ENCODE measurements around the gene SPATA17.

The SPATA17 gene

DNA sequence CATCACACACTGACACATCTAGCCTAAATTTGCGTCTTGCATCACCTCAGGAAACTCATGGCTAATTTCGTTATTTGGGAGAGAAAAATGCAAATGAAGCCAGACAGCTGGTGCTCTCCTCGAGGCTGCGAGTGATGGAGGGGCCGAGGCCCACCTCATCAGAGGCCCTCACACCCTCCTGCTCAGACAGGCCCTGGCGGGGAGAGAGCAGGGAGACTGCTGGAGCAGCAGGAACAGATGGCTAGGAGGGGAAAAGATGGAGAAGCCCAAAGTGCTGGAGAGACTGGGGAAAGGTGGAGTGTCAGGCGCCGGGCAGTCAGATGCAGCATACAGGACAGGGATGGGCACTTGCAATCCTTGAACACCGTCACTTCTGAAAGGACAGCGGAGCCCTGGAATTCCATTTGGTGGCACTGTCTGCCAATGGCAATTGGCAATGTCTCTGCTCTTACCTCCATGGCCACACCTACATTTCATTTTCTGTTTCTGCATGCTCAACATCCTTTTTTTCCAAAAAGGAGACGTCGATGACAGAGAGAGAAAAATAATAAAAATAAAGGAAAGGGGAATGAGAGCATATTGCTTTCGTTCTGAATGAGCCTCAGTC, 286.2 kb downstream of the SPATA17 start:
- no peak for DNase-seq

DNA sequence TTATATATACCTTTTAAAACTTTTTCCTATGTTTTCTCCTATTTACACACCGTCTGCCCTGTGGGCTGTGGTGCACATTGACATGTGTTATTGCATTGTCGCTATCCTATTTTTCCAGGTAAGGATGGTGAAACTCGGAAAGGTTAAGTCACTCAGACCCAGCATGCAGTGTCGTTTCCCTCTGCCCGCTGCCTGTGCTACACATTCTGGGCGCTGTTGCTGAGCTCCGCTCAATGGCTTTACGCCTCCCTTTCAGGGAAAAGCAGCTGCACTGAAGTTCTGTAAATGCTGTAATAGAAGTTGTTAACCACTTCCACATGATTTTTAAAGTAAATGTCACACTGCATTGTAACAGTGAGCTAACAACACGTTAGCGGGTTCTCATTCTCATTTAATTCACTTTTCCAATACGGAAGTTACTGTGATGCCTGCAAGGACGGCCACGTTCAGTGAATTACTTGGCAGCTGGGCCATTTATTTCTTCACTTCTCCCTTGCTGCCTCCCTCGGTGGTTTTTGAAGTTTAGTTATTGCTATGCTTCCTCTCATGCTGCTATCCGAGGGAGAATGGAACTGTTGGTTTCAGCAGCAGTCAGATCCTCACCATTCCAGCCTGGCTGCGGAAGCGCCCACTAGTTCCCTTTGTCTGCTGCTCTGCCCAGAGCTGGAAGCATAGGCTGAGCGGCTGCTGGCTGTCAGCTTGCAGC, 288.7 kb downstream of the SPATA17 start:
- DNase-seq: peak; percentile 1

All from fibroblast of skin of scalp (primary cell).